Right renal cortex interstitium (tissue), 3 donors: Measurements from ENCODE around the gene MED13. TPM values are rescaled to one million over a fixed set of nuclear protein-coding genes. Genes with fewer than 3 reads are reported as not detected.
"Not testable (repeated sequence)": the region's sequence is repeated elsewhere in the genome, so short reads cannot be mapped to it uniquely, and the experiment has no call there.

ENCODE experiments used
- DNase-seq, 3 donors: peaks; one replicate each; pipeline ENCODE4 v3.0.0-alpha.2; 2013; ENCODE audit warnings: low read depth in 3 of 3, low spot score in 2 of 3
- polyA plus RNA-seq, 3 donors: library from polyadenylated mRNA; unstranded; fragments of 120-200 nt; gene quantifications; one replicate each; pipeline ENCODE4 v1.2.1, GENCODE V29; 2013; ENCODE audit not compliant: insufficient read length in 3 of 3

MED13 gene
- polyA plus RNA-seq, 3 donors: 49.5 to 53.1 (median 51.9) TPM

DNA sequence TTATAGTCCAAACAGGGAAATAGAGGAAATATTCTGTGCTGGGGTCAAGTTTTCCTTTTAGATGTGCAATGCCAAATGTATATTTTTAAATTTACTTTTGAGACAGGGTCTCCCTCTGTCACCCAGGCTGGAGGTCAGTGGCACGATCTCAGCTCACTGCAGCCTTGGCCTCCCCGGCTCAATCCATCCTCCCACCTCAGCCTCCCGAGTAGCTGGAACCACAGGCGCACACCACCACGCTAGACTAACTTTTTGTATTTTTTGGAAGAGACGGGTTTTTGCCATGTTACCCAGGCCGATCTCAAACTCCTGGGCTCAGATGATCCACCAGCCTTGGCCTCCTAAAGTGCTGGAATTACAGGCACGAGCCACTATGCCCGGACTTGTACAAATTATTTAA is 25.8 kb upstream of the MED13 start:
- DNase-seq: no peak

DNA sequence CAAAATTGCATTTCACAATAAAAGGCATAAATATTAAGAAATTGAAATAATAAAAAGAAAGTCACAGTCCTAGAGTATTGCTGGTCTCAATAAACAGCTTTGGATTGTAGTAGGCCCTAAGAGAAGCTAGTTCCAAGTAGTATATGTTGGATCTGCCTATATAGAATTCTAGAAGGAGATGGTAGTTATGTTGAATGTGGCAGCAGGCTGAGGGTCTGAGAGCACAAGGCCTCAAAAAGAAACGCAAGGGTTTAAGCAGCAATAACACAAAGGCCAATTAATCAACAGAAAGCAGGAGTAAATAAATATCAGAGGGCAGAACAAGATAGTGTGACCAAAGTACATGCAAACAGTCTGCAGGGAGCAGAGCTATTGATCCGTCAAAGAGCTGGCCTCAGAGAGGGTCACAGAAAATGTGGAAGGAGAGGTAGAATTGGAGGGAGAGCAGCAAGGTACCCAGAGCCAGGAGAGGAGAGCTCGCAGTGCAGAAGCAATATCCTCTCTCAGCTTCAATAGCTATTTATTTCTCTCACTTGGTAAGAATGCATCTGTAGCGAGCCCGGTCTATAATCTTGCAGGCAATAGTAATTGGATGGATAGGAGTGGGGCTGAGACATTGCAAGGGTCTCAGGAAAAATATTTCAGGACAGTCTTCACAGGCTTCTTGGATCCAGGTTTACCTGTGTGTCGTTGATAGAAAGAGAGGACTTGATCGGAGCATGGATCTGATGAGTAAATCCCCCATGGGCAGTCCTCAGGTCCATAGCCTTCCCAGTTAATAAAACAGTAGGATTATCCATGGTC is 25.1 kb upstream of the MED13 start:
- no peak for DNase-seq

DNA sequence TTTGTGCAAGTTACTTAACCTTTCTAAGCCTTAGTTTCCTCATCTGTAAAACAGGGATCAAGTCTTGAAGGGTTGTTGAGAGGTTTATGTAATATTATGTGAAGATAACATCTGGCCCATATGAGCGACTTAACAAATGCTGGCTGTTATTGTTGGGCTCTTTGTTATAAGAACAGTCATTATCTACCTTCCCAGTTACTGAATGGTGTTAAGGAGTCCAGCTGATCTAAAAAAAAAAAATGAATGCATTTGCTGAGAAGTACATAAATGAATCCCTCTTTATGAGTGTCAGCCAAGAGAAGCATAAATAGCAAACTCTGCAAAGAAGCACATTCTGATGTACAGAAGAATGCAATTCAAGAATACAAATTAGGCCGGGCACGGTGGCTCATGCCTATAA is 24.3 kb upstream of the MED13 start:
- DNase-seq: no peak

DNA sequence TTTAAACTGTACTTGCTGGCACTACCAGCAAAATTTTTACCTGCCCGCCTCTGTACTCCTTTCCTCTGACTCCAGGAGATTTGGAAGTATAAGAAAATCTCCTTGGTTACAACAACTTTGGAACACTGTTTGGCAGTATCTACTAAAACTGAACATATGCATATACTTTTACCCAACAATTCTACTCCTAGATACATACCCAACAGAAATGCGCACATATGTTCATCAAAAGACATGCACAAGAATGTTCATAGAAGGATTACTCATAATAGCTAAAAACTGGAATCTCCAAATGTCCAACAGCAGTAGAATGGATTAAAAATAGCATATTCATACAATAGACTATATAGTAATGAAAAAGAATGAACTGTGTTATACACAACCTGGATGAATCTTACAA is 21.7 kb upstream of the MED13 start:
- DNase-seq: no peak

DNA sequence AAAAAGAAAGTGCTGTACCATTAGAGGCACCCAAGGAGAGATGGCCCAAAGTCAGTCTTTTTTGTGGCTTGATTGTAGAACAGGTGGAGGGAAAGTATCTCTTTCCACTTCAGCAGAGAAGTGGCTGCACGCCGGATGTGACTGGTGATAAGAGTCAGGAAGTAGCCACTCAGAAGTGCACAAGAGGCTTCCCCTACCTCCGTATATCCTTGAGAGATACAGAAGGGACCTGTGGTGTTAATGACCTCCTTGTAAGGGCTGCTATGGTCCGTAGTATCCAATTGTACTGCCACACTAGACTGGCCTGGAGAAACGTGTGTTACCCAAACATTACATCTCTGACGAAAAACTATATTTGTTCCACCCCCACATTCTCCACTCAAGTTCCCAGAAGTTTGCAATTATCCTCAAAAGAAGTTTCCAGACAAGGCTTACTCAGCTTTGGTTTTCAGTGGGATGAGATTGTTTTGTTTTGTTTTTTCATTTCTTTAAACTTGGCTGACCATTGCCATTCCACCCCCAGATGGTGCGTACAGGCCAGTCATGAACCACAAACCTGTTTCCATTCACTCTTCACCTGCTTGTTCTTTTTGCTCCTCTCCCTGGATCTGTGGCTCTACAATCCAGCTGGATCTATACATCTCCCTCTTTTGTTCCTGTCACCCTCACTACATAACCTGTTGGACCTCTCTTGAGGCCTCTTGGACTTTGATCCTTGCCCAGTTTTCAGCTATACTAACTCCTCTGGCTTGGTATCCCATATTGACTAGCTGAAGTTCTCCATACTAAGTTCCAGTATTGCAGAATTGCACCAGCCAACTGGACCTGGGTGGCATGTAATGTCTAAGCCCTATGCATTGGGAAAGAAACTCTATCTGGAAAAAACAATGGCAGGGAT is 20.7 kb upstream of the MED13 start:
- no peak for DNase-seq

DNA sequence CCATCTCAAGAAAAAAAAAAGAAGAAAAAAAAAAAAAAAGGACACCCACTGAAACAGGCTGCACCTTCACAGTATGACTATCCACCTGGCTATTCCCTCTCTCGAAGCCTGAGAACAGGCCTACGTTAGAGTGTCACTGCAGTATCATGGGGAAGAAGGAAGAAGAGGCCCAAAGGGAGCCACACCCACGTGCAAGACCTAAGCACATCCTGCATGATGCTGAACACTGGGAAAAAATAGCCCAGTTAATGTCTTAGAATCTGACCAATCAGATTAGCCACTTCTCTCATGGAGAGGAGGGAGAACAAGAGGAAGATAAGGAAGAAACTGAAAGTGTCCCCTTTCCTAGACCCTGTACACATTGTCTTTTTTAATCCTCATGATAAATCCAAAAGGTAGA is 19.5 kb upstream of the MED13 start:
- DNase-seq: no peak

DNA sequence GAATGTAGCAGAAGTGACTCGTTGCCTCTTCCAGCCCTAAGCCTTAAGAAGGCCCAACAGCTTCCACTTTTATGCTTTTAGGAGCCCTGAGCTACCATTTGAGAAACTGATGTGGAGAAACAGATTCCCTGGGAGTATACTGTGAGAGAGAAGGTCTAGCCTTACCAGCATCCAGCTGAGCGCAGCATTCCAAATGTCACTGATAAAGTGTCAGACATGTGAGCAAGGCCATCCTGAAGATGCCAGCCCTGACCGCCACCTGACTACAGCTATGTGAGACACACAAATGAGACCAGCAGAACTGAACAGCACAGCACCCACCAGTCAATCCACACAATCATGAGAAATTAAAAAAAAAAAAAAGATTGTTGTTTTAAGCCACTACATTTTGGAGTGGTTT is 18.6 kb upstream of the MED13 start:
- DNase-seq: no peak

DNA sequence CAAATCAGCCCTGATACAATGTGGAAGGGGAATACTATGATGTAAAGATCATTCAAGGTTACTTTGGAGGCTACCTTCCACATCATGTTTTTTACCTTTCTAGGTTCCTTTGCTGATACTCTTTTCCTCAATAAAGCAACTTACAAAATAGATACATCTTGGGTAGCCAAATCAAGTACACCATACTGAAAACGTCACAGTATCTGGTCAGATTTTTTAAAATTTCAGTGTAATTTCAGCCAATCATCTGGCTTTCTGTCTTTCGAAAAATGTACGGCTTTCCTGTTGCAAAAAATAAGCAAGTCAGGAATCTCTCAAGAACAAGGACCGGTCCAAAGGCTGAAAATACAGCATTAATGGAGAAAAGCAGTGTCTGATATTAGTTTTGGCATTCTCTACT is 15.6 kb upstream of the MED13 start:
- no peak for DNase-seq

DNA sequence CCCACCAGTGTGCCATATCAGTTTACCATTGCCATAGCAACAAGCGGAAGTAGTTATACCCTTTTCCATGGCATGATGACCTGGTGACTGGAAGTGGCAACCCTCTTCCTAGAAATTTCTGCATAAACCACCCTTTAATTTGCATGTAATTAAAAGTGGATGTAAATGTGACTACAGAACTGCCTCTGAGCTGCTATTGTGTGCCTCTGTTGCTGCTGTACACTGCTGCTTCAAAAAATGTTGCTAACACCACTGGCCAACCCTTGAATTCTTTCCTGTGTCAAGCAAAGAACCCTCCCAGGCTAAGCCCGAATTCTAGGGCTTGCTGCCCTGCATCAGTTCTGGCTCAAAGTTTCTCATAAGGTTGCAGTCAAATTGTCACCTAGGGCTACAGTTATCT is 12.9 kb upstream of the MED13 start:
- DNase-seq: no peak

DNA sequence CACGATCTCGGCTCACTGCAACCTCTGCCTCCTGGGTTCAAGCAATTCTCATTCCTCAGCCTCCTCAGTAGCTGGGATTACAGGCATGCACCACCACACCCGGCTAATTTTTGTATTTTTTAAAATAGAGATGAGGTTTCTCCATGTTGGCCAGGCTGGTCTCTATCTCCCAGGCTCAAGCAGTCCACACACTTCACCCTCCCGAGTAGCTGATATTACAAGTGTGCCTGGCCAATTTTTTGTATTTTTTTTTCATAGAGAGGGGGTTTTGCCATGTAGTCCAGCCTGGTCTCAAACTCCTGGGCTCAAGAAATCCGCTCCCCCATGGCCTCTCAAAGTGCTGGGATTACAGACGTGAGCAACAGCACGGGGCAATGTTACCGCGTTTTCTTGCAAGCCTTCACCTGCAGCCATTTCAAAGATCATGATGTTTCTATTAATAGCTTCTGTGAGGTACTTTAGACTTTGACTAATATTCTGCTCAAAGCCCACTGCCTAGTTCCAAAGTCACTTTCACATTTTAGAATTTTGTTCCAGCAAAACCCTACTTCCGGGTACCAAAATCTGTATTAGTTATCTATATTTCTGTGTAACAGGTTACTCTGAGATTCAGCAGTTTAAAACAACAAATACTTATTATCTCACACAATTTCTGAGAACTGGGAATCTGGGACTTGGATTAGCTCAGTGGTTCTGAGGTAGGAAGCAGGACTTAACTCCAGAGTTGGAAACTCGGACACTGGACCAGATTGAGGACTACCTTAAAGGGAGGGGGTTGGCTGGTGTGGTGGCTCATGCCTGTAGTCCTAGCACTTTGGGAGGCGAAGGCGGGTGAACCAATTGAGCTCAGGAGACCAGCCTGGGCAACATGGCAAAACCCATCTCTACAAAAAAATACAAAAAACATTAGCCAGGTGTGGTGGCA is 12.0 kb upstream of the MED13 start:
- no peak for DNase-seq

DNA sequence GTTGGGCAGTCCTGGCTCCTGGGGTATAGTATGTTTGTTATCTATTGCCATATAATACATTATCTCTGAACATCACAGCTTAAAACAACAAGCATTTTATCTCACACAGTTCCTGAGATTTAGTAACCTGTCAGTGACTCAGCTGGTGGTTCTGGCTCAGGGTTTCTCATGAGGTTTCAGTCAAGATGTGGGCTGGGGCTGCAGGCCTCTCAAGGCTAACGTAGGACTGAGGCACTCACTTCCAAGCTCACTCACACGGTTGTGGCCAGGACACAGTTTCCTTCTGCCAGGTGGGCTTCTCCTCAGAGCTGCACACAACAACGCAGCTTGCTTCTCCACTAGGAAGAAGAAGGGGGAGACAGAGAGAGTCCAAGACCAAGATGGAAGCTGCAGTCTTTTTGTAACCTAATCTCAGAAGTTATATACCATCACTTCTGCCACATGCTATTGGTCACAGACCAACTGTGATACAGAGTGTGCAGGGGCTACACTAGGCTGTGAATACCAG is 10.3 kb upstream of the MED13 start:
- DNase-seq: no peak

DNA sequence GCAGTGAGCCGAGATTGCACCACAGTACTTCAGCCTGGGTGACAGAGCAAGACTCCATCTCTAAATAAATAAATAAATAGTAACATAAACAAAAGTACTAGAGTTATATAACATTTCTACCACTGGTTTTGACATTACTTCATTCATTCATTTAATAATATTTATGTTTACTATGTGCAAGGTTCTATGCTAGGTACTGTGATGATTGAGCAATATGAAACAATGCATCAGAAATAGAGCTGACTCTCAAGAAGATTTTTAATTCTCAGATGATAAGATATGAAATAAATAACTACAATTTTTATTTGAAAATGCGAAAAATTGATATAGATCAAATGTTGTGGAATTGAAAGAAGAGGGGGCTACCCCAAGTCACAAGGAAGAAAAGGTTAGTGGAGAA is 8.9 kb upstream of the MED13 start:
- DNase-seq: no peak

DNA sequence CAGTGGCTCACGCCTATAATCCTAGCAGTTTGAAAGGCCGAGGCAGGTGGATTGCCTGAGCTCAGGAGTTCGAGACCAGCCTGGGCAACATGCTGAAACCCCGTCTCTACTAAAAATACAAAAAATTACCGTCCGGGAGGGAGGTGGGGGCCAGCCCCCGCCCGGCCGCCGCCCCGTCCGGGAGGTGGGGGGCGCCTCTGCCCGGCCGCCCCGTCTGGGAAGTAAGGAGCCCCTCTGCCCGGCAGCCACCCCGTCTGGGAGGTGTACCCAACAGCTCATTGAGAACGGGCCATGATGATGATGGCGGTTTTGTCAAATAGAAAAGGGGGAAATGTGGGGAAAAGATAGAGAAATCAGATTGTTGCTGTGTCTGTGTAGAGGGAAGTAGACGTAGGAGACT is 7.8 kb upstream of the MED13 start:
- not testable (repeated sequence) for DNase-seq

DNA sequence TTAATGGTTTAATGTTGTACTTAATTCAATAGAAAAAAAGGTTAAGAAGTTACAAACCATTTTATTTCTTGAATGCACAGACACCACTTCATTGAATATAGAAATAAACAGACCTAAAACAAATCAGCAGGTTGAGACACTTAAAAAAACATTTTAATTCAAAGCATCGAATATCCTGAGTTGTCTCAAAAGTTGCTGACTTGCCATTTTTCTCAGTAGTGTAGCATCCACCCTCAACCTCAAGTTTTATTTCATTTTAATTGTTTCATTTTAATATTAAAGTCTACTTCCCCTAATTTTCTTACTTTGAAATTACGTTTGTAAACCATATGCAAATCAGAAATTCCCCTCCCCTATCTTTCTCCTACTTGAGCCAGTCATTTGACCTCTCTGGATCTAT is 5.8 kb upstream of the MED13 start:
- no peak for DNase-seq

DNA sequence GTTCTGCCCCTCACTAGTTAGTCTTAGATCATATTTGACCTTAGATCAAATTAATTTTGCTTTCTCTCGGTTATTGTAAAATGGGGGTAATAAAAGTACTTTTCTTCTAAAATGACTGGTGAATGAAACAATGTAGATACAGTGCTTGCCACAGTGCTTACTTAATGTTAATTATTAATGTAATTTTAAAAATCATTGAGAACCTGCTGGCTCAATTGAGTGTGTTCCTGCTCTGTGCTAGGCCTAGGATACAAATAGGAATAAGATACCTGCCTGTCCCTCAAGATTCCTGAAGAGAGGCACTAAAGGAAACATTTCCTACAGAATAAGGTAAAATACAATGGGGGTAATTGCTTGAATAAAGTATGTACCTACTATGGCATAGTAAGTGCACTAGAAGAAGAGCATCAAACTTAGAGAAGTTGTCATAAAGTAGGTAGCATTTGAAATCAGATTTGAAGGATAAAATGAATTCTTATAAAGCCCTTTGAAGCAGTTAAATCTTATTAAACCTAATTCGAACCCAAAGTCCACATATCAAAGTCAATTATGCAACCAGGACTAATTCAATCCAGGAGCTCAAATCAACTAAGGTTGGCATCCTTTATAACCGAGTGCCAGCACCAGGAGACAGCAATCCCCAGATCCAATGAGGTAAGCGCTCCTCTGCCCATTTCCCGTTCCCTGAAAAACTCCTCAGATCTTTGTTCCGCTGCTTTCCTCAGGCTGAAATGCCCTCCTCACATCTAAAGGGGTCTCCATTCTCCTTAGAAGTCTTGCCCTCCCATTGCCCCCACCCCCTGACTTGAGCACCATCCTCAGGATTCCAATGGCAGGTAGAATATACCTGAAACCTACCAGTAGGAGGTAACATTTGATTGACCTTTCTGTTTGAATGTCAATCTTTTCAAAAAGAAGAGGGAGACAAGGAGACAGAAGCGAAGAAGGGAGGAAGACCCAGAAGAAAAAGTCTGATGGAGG is 2.4 kb upstream of the MED13 start:
- DNase-seq: no peak

DNA sequence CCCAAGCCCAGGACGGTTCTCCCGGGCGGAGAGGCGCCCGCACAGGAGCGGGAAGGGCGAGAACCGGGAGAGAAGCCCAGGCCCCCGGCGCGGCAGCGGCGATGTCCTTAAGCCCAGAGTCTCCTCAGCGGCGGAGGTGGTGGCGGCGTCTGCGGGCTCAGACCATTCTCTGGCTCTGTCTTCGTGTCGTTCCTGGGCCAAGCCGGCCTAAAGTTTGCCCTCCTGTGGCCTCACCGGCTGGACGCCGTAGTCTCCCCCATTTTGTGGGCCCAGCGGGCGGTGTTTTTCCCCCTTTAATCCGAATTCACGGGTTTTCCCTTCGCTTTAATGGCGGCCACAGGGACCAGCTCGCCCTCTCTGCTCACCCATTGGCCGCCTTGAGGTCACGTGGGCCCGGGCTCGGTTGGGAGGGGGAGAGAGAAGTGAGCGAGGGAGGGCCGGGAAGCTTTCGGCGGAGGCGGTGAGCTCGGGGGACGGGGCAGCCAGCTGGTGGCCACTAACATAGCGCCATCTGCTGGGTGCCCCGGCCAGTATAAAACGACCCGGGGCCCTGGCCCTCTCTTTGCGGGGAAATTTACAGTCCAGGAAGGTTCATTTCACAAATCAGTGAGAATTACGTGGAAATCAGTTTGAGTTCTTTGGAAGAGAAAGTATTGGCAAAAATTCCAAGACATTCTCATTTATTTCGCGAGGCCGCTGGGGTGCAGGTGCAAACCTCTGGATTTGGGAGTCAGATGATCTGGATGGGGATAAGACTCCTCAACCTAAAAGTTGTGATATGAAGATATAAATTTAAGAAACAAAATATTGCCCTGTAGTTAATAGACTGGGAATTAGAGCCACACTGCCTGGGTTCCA is 762 bp upstream of the MED13 start:
- DNase-seq: peak; percentile 88 to 95 (median 94)

DNA sequence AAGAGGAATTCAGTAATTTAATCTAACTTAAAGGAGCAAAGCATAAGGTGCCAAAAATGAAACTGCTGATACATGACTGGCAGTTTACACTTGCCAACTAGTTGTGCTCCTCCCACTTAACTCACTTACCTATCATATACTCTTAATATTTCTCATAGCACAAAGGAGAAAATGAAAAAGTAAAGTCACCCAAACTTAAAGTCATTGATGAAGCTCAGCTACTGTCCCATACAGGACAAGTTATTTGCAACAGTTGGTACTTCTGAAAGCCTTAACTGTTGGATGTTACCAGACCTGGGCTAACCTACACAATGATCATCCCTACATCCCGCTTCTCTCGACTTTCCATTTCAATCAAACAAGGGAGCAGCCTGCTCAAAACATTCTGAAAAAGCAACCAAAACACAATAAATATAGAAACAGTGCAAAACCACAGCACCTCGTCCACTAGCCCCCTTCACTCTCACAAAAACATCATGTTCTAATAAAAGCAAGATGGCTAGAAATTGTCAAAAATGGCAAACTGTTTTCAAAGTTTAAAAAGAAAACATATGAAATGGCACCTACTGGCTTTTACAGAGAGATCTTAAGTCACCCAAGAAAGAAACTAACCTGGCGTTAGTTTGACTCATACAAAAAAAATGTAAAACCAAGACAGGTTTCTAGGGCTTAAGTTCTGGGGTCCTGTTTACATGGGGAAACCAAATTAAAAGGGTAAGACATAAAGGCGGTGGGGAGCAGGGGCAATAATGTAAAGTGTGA is 868 bp downstream of the MED13 start:
- DNase-seq: no peak

DNA sequence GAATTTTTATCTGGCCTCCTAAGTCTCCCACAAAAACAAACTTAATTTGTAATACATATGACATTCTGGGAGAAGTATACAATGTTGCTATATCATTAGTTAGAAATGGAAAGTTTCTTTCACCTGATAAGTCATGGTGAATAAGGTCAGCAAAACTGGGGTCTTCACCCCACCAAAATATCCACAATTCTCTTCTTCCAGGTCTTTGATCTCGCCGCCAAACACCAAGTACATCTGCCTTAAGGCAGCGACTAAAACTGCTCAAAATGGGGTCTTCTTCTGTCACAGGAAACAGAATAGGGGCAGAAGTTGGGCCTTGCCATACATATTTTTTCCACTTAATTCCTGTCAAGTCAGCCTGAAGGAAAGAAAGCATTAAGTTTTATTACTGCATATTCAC is 2.1 kb downstream of the MED13 start:
- no peak for DNase-seq
